Mesendoderm (in vitro differentiated cells): ENCODE results near the gene ERCC8. TPM values are rescaled to one million over a fixed set of nuclear protein-coding genes. Genes with fewer than 3 reads are reported as not detected.
A peak's percentile ranks its signal among the peaks of the same experiment; 100 is the strongest.

Experiments
- DNase-seq: peaks from one replicate; pipeline ENCODE4 v3.0.0; 2013
- H2AK5ac ChIP-seq: 2 replicates; pipeline ENCODE4 v1.6.1; 2013; ENCODE audit warnings: low read length, inconsistent platforms
- H2BK120ac ChIP-seq: 2 replicates; pipeline ENCODE4 v1.6.1; 2013; ENCODE audit warnings: low read depth, mild to moderate bottlenecking, low read length, moderate library complexity, mixed read lengths
- H2BK15ac ChIP-seq: replicated peaks from 2 replicates; pipeline ENCODE4 v1.6.1; 2013; ENCODE audit warnings: low read depth, mild to moderate bottlenecking, moderate library complexity
- H2BK5ac ChIP-seq: 2 replicates; pipeline ENCODE4 v1.6.1; 2013; ENCODE audit warnings: low read length, inconsistent platforms
- H3K18ac ChIP-seq: 2 replicates; pipeline ENCODE4 v1.6.1; 2013; ENCODE audit warnings: mild to moderate bottlenecking, low read length, mixed read lengths
- H3K23ac ChIP-seq: one replicate; pipeline ENCODE4 v1.6.1; 2013; ENCODE audit warnings: low read length
- H3K27ac ChIP-seq: 2 replicates; pipeline ENCODE4 v1.5.1; 2013; ENCODE audit warnings: low read depth, mild to moderate bottlenecking, inconsistent platforms, low read length, moderate library complexity
- H3K27me3 ChIP-seq: 2 replicates; pipeline ENCODE4 v1.6.1; 2013; ENCODE audit warnings: low read length, control low read depth, mild to moderate bottlenecking, inconsistent platforms; ENCODE audit not compliant: insufficient read depth, poor library complexity
- H3K36me3 ChIP-seq: 2 replicates; pipeline ENCODE4 v1.6.1; 2013; ENCODE audit warnings: low read length, inconsistent platforms; ENCODE audit not compliant: control insufficient read depth, insufficient read depth
- H3K4ac ChIP-seq: one replicate; pipeline ENCODE4 v1.6.1; 2013; ENCODE audit warnings: low read depth, mild to moderate bottlenecking, low read length, moderate library complexity
- H3K4me1 ChIP-seq: 2 replicates; pipeline ENCODE4 v1.6.1; 2013; ENCODE audit warnings: low read depth, low read length, inconsistent platforms; ENCODE audit not compliant: control insufficient read depth
- H3K4me2 ChIP-seq: 2 replicates; pipeline ENCODE4 v1.6.1; 2013; ENCODE audit warnings: low read length
- H3K4me3 ChIP-seq: 2 replicates; pipeline ENCODE4 v1.5.1; 2013; ENCODE audit warnings: mild to moderate bottlenecking, low read length
- H3K56ac ChIP-seq: one replicate; pipeline ENCODE4 v1.6.1; 2013; ENCODE audit warnings: low read length
- H3K79me1 ChIP-seq: 2 replicates; pipeline ENCODE4 v1.6.1; 2013; ENCODE audit warnings: low read length, inconsistent platforms
- H3K79me2 ChIP-seq: 2 replicates; pipeline ENCODE4 v1.6.1; 2013; ENCODE audit warnings: mild to moderate bottlenecking, low read length; ENCODE audit not compliant: control insufficient read depth, insufficient read depth
- H3K9ac ChIP-seq: 2 replicates; pipeline ENCODE4 v1.6.1; 2013; ENCODE audit warnings: low read length, inconsistent platforms
- H4K5ac ChIP-seq: one replicate; pipeline ENCODE4 v1.6.1; 2013; ENCODE audit warnings: low read length
- H4K8ac ChIP-seq: one replicate; pipeline ENCODE4 v1.6.1; 2013; ENCODE audit warnings: low read depth, mild to moderate bottlenecking, control low read depth, low read length, moderate library complexity
- WGBS: extraction: QIAGEN DNeasy Blood & Tissue Kit; methylation state at CpG from one replicate; pipeline ENCODE4 v1.1.7; 2013; ENCODE audit warnings: low lambda C conversion rate, missing lambda C conversion rate; ENCODE audit not compliant: insufficient coverage; ENCODE audit errors: extremely low coverage; 5-methylcytosine and 5-hydroxymethylcytosine counted together
- polyA plus RNA-seq, 2 experiments: library from polyadenylated mRNA; stranded (reverse); fragments of 200-250 nt; gene quantifications; one replicate each; pipeline ENCODE4 v1.2.3, GENCODE V29; 2013

The ERCC8 gene
- 8.3 TPM for polyA plus RNA-seq (2013, experiment 1 of 2)
- polyA plus RNA-seq (2013, experiment 2 of 2), result 8.4 TPM

- Histone ChIP-seq H4K8ac (no peak within 1 kb of the TSS), H3K27ac (no peak within 1 kb of the TSS)
- no CpG with 5 or more reads among the region's 64 CpGs for WGBS
Measured at GRCh38 chr5:60944904-60945812, at the start of gene ERCC8, which contains the start of gene NDUFAF2. ERCC8 (minus strand) TSS chr5:60945070; CDS start chr5:60945008, 62 bp downstream. NDUFAF2 (plus strand) TSS chr5:60945205; CDS start chr5:60945256, 51 bp downstream.

GRCh38 chr5:60993875-60994571 is 49.2 kb upstream of the ERCC8 start:
- no peak overlapping the region for H3K9ac ChIP-seq
- WGBS, result no CpG with 5 or more reads among the region's 11 CpGs
- H3K79me2 ChIP-seq, result no peaks in the 10 kb centered on the region
- no peaks in the 10 kb centered on the region for H3K27me3 ChIP-seq
- H2AK5ac ChIP-seq, result no peak overlapping the region
- no peak overlapping the region for H3K4me3 ChIP-seq
- no peak overlapping the region for H3K27ac ChIP-seq
- H4K5ac ChIP-seq, result no peak overlapping the region
- no peak overlapping the region for H3K4me2 ChIP-seq
- no peak overlapping the region for H3K18ac ChIP-seq
- no peak for DNase-seq
- H2BK5ac ChIP-seq, result no peak overlapping the region
- H3K4ac ChIP-seq, result no peak overlapping the region
- no peak overlapping the region for H2BK120ac ChIP-seq
- no peak overlapping the region for H4K8ac ChIP-seq
- no peak overlapping the region for H3K23ac ChIP-seq
- H2BK15ac ChIP-seq, result no peak overlapping the region
- no peaks in the 10 kb centered on the region for H3K36me3 ChIP-seq
- no peaks in the 10 kb centered on the region for H3K4me1 ChIP-seq
- H3K56ac ChIP-seq, result no peak overlapping the region
- H3K79me1 ChIP-seq, result peaks cover 3% of the 10 kb centered on the region

More at GRCh38 chr5:60944904-60945812, at the start of gene ERCC8, which contains the start of gene NDUFAF2:
- peak within 1 kb of the TSS; percentile 75 for H4K5ac ChIP-seq
- H3K4me3 ChIP-seq, result peak within 1 kb of the TSS; percentile 98
- H3K9ac ChIP-seq, result peak within 1 kb of the TSS; percentile 87
- peaks cover 7% of the 10 kb centered on the region for H3K79me1 ChIP-seq
- H3K27me3 ChIP-seq, result no peaks in the 10 kb centered on the region
- H3K4ac ChIP-seq, result peak within 1 kb of the TSS; percentile 60
- peaks cover 11% of the 10 kb centered on the region for H3K79me2 ChIP-seq
- no peak within 1 kb of the TSS for H2AK5ac ChIP-seq
- no peak within 1 kb of the TSS for H3K18ac ChIP-seq
- no peak within 1 kb of the TSS for H2BK120ac ChIP-seq
- DNase-seq, result peak; percentile 97
- H2BK5ac ChIP-seq, result no peak within 1 kb of the TSS
- peaks cover 3% of the 10 kb centered on the region for H3K4me1 ChIP-seq
- no peaks in the 10 kb centered on the region for H3K36me3 ChIP-seq
- peak within 1 kb of the TSS; percentile 35 for H3K23ac ChIP-seq
- no peak within 1 kb of the TSS for H2BK15ac ChIP-seq
- H3K4me2 ChIP-seq, result peak within 1 kb of the TSS; percentile 93
- peak within 1 kb of the TSS; percentile 96 for H3K56ac ChIP-seq

GRCh38 chr5:60993425-60993824 is 48.6 kb upstream of the ERCC8 start:
- no peaks in the 10 kb centered on the region for H3K36me3 ChIP-seq
- H2BK15ac ChIP-seq, result no peak overlapping the region
- H3K79me1 ChIP-seq, result peaks cover 3% of the 10 kb centered on the region
- WGBS, result no CpG with 5 or more reads among the region's 2 CpGs
- no peaks in the 10 kb centered on the region for H3K4me1 ChIP-seq
- peak; percentile 42 for DNase-seq
- H3K79me2 ChIP-seq, result no peaks in the 10 kb centered on the region
- no peak overlapping the region for H2AK5ac ChIP-seq
- H3K23ac ChIP-seq, result no peak overlapping the region
- no peak overlapping the region for H3K18ac ChIP-seq
- H3K9ac ChIP-seq, result no peak overlapping the region
- no peak overlapping the region for H3K4me3 ChIP-seq
- no peak overlapping the region for H3K4ac ChIP-seq
- no peak overlapping the region for H2BK120ac ChIP-seq
- H2BK5ac ChIP-seq, result no peak overlapping the region
- H3K27ac ChIP-seq, result no peak overlapping the region
- no peak overlapping the region for H4K8ac ChIP-seq
- no peak overlapping the region for H3K56ac ChIP-seq
- H3K27me3 ChIP-seq, result no peaks in the 10 kb centered on the region
- H3K4me2 ChIP-seq, result no peak overlapping the region
- H4K5ac ChIP-seq, result no peak overlapping the region

GRCh38 chr5:60992871-60993270 is 48.0 kb upstream of the ERCC8 start:
- Histone ChIP-seq H3K4me3 (no peak overlapping the region), H3K56ac (no peak overlapping the region), H3K79me1 (peaks cover 3% of the 10 kb centered on the region), H3K27ac (no peak overlapping the region), H3K36me3 (no peaks in the 10 kb centered on the region), H3K79me2 (no peaks in the 10 kb centered on the region), H3K4me2 (no peak overlapping the region), H3K4me1 (no peaks in the 10 kb centered on the region), H3K23ac (no peak overlapping the region), H2BK15ac (no peak overlapping the region), H3K4ac (no peak overlapping the region), H3K27me3 (no peaks in the 10 kb centered on the region), H3K9ac (no peak overlapping the region), H3K18ac (no peak overlapping the region), H2AK5ac (no peak overlapping the region), H4K8ac (no peak overlapping the region), H4K5ac (no peak overlapping the region), H2BK5ac (no peak overlapping the region), H2BK120ac (no peak overlapping the region)
- no peak for DNase-seq
- WGBS, result no CpG with 5 or more reads among the region's 6 CpGs

- no peaks in the 10 kb centered on the region for H3K79me2 ChIP-seq
- H2BK5ac ChIP-seq, result no peak overlapping the region
- H3K79me1 ChIP-seq, result peaks cover 3% of the 10 kb centered on the region
- no peaks in the 10 kb centered on the region for H3K4me1 ChIP-seq
- H3K27me3 ChIP-seq, result no peaks in the 10 kb centered on the region
- no peak overlapping the region for H4K5ac ChIP-seq
- no peak overlapping the region for H3K4me2 ChIP-seq
- no peak overlapping the region for H2BK15ac ChIP-seq
- DNase-seq, result no peak
- no peak overlapping the region for H3K23ac ChIP-seq
- H2BK120ac ChIP-seq, result no peak overlapping the region
- H3K36me3 ChIP-seq, result no peaks in the 10 kb centered on the region
- H3K27ac ChIP-seq, result no peak overlapping the region
- no peak overlapping the region for H3K56ac ChIP-seq
- WGBS, result no CpG with 5 or more reads among the region's 4 CpGs
- H3K18ac ChIP-seq, result no peak overlapping the region
- no peak overlapping the region for H2AK5ac ChIP-seq
- no peak overlapping the region for H3K4me3 ChIP-seq
- H3K4ac ChIP-seq, result no peak overlapping the region
- no peak overlapping the region for H3K9ac ChIP-seq
- no peak overlapping the region for H4K8ac ChIP-seq
Measured at GRCh38 chr5:60989790-60990189, 44.9 kb upstream of the ERCC8 start.
